ENCODE results near the gene MADCAM1. TPM values are rescaled to one million over a fixed set of nuclear protein-coding genes. Genes with fewer than 3 reads are reported as not detected.

The MADCAM1 gene
- total and polyA plus RNA-seq, 10 donors = 3.0 to 33.6 (median 5.6) TPM

GRCh38 chr19:495402-496111 lies 729 bp upstream of the MADCAM1 start:
- TF ChIP-seq POLR2A (IDR thresholded peaks at IDR 0.05) (no peak), CTCF (IDR thresholded peaks at IDR 0.05 in 8 of 11, conservative IDR thresholded peaks at IDR 0.05 in 3 of 11) (peak; percentile 54 to 91 (median 80)), POLR2AphosphoS5 (IDR thresholded peaks at IDR 0.05) (peak in 2 of 3 donors; percentile 20 to 62)
- Histone ChIP-seq H3K27me3 (replicated peaks in 1 of 7) (peaks cover 8 to 58% (median 26%) of the 10 kb centered on the region in 7 donors), H3K4me3 (peak overlapping the region in 2 of 8 donors; percentile 17 to 28), H3K4me1 (peaks cover 5 to 57% (median 31%) of the 10 kb centered on the region in 6 donors), H3K36me3 (no peaks in the 10 kb centered on the region), H3K27ac (peak overlapping the region in 4 of 8 donors; percentile 24 to 52 (median 46)), H3K9me3 (no peaks in the 10 kb centered on the region)
- 14 to 26% (median 17%) methylated on average over 28 to 32 of the region's 32 CpGs for WGBS, 5 donors
- intact Hi-C loops (cut with DNase I; ENCODE audit: low total_unique reads) = no loop called here
- peak; percentile 87 for DNase-seq

GRCh38 chr19:496986-497385 lies 700 bp downstream of the MADCAM1 start:
- no peak for DNase-seq
- intact Hi-C loops (cut with DNase I; ENCODE audit: low total_unique reads) = no loop called here
- 6 to 13% (median 13%) methylated on average over 6 to 18 of the region's 18 CpGs for WGBS, 5 donors
- Histone ChIP-seq H3K4me3 (peak overlapping the region in 1 of 8 donors; percentile 51), H3K27me3 (replicated peaks in 1 of 7) (peaks cover 8 to 58% (median 26%) of the 10 kb centered on the region in 7 donors), H3K27ac (no peak overlapping the region), H3K36me3 (no peaks in the 10 kb centered on the region), H3K9me3 (no peaks in the 10 kb centered on the region), H3K4me1 (peaks cover 5 to 52% (median 31%) of the 10 kb centered on the region in 6 donors)
- TF ChIP-seq POLR2AphosphoS5 (IDR thresholded peaks at IDR 0.05) (no peak), POLR2A (IDR thresholded peaks at IDR 0.05) (no peak), CTCF (IDR thresholded peaks at IDR 0.05 in 8 of 11, conservative IDR thresholded peaks at IDR 0.05 in 3 of 11) (no peak)

- intact Hi-C loops (cut with DNase I; ENCODE audit: low total_unique reads) = no loop called here
- H3K27ac ChIP-seq = no peak overlapping the region
- 0 to 4% (median 2%) methylated on average over 6 to 36 of the region's 36 CpGs for WGBS, 5 donors
- peak; percentile 78 for DNase-seq
- no peak for TF ChIP-seq POLR2AphosphoS5 (IDR thresholded peaks at IDR 0.05)
- no peak for TF ChIP-seq POLR2A (IDR thresholded peaks at IDR 0.05)
- TF ChIP-seq CTCF (IDR thresholded peaks at IDR 0.05 in 8 of 11, conservative IDR thresholded peaks at IDR 0.05 in 3 of 11) = no peak
- no peaks in the 10 kb centered on the region for H3K36me3 ChIP-seq
- peak overlapping the region in 3 of 8 donors; percentile 7 to 51 (median 18) for H3K4me3 ChIP-seq
- H3K27me3 ChIP-seq (replicated peaks in 1 of 7) = peaks cover 8 to 58% (median 26%) of the 10 kb centered on the region in 7 donors
- H3K4me1 ChIP-seq = peaks cover 5 to 57% (median 31%) of the 10 kb centered on the region in 6 donors
- no peaks in the 10 kb centered on the region for H3K9me3 ChIP-seq
Measured at GRCh38 chr19:497491-497868, 1.2 kb downstream of the MADCAM1 start.

GRCh38 chr19:497869-498510 lies 1.7 kb downstream of the MADCAM1 start:
- Histone ChIP-seq H3K4me3 (peak overlapping the region in 3 of 8 donors; percentile 7 to 51 (median 18)), H3K27ac (no peak overlapping the region), H3K4me1 (peaks cover 5 to 62% (median 33%) of the 10 kb centered on the region in 6 donors), H3K27me3 (replicated peaks in 1 of 7) (peaks cover 8 to 58% (median 26%) of the 10 kb centered on the region in 7 donors), H3K36me3 (no peaks in the 10 kb centered on the region), H3K9me3 (no peaks in the 10 kb centered on the region)
- intact Hi-C loops (cut with DNase I; ENCODE audit: low total_unique reads) = no loop called here
- DNase-seq = peak; percentile 77
- WGBS, 5 donors = 7 to 14% (median 11%) methylated on average over 28 to 50 of the region's 50 CpGs
- no peak for TF ChIP-seq POLR2A (IDR thresholded peaks at IDR 0.05)
- TF ChIP-seq POLR2AphosphoS5 (IDR thresholded peaks at IDR 0.05) = no peak

All from spleen (tissue), 11 donors.